ENCODE results near the gene SQSTM1.

SQSTM1 gene

GRCh38 chr5:179822059-179822432 is 1.3 kb downstream of the SQSTM1 start:
- TF ChIP-seq CTCF (conservative IDR thresholded peaks at IDR 0.05; ENCODE audit: low read depth, low read length): no peak
- DNase-seq (ENCODE audit: low read depth): no peak

GRCh38 chr5:179822444-179822990 is 1.8 kb downstream of the SQSTM1 start:
- TF ChIP-seq CTCF (conservative IDR thresholded peaks at IDR 0.05; ENCODE audit: low read depth, low read length): no peak
- H3K4me3 ChIP-seq (ENCODE audit: low read length): peak overlapping the region; percentile 74
- DNase-seq (ENCODE audit: low read depth): no peak

More at GRCh38 chr5:179822059-179822432, 1.3 kb downstream of the SQSTM1 start:
- H3K4me3 ChIP-seq (ENCODE audit: low read length): peak overlapping the region; percentile 74

- TF ChIP-seq CTCF (conservative IDR thresholded peaks at IDR 0.05; ENCODE audit: low read depth, low read length): no peak
- DNase-seq (ENCODE audit: low read depth): no peak
- peak overlapping the region; percentile 74 for H3K4me3 ChIP-seq (ENCODE audit: low read length)
Observed at GRCh38 chr5:179823937-179824744, 3.4 kb downstream of the SQSTM1 start.

GRCh38 chr5:179824745-179825112 is 4.0 kb downstream of the SQSTM1 start:
- H3K4me3 ChIP-seq (ENCODE audit: low read length): no peak overlapping the region
- no peak for DNase-seq (ENCODE audit: low read depth)
- TF ChIP-seq CTCF (conservative IDR thresholded peaks at IDR 0.05; ENCODE audit: low read depth, low read length): no peak

- DNase-seq (ENCODE audit: low read depth): no peak
- no peak overlapping the region for H3K4me3 ChIP-seq (ENCODE audit: low read length)
- peak; percentile 9 for TF ChIP-seq CTCF (conservative IDR thresholded peaks at IDR 0.05; ENCODE audit: low read depth, low read length)
Observed at GRCh38 chr5:179825655-179826182, 5.0 kb downstream of the SQSTM1 start.

- DNase-seq (ENCODE audit: low read depth): no peak
- TF ChIP-seq CTCF (conservative IDR thresholded peaks at IDR 0.05; ENCODE audit: low read depth, low read length): no peak
- no peak overlapping the region for H3K4me3 ChIP-seq (ENCODE audit: low read length)
Observed at GRCh38 chr5:179827680-179828079, 7.0 kb downstream of the SQSTM1 start.

All from retinal pigment epithelial cell (primary cell).